Psoas muscle (tissue), 8 donors: ENCODE measurements around the gene FBXL7. TPM values are rescaled to one million over a fixed set of nuclear protein-coding genes. Genes with fewer than 3 reads are reported as not detected.

Experiments
- ATAC-seq, 4 donors: fragments of 200-7000 bp; cut with Tn5 transposase; one replicate each; pipeline ENCODE4 v1.9.1; 2020; ENCODE audit warnings: moderate library complexity in 3 of 4, mild to moderate bottlenecking in 2 of 4
- DNase-seq, 2 donors: peaks; one replicate each; pipeline ENCODE4 v3.0.0-alpha.2; 2020
- H3K27ac ChIP-seq: fragments of 200-600 bp; one replicate; pipeline ENCODE4 v1.8.0; 2022
- H3K27me3 ChIP-seq, 3 donors: fragments of 200-600 bp in 1 of 3; one replicate each; pipeline versions ENCODE4 v1.6.1 to v1.8.0; 2013 to 2022; ENCODE audit warnings: low read length in 2 of 3, mild to moderate bottlenecking in 2 of 3, moderate library complexity in 1 of 3; ENCODE audit not compliant: insufficient read depth in 3 of 3
- H3K36me3 ChIP-seq, 2 donors: fragments of 200-600 bp in 1 of 2; one replicate each; pipeline versions ENCODE4 v1.6.1 to v1.8.0; 2013 to 2022; ENCODE audit warnings: low read depth in 1 of 2, mild to moderate bottlenecking in 1 of 2, moderate library complexity in 1 of 2; ENCODE audit not compliant: insufficient read depth in 1 of 2
- H3K4me1 ChIP-seq: fragments of 200-600 bp; one replicate; pipeline ENCODE4 v1.8.0; 2022
- H3K4me3 ChIP-seq: fragments of 200-600 bp; one replicate; pipeline ENCODE4 v1.8.0; 2022; ENCODE audit warnings: mild to moderate bottlenecking
- H3K9me3 ChIP-seq: fragments of 200-600 bp; one replicate; pipeline ENCODE4 v1.8.0; 2022
- CTCF ChIP-seq: fragments of 200-600 bp; IDR thresholded peaks from one replicate; pipeline ENCODE4 v1.8.0; 2022; ENCODE audit warnings: antibody characterized with exemption
- WGBS, 3 donors: extraction: QIAGEN DNeasy Blood & Tissue Kit; methylation state at CpG; one replicate each; pipeline versions ENCODE4 v1.1.6 to v1.1.7; 2013; 5-methylcytosine and 5-hydroxymethylcytosine counted together
- intact Hi-C, 2 donors: fragments of 100-400 bp; cut with DNase I; formaldehyde crosslinking; loops; one replicate each; pipeline versions ENCODE4 v1.11.0 to v1.14.2; 2022
- polyA plus RNA-seq, 3 donors: library from polyadenylated mRNA; stranded (reverse); fragments of 200-250 nt; gene quantifications; one replicate each; pipeline ENCODE4 v1.2.3, GENCODE V29; 2013
- total RNA-seq, 4 donors: library from RNA; stranded (reverse); fragmentation: NEBNext Ultra II Directional in 2 of 4; extraction: Animal tissue kit (Norgen Biotek cat#: 25700) in 2 of 4; gene quantifications; one replicate each; pipeline versions ENCODE4 v1.2.1 to v1.2.4, GENCODE V29; 2021 to 2023
- donor health status: healthy with polysubstance abuse.
- donor health status: DM: no; HTN: no; CAD: no; lungs with moderate emphysema.
- donor health status: Bipolar disorder and iron deficiency.
- donor health status: healthy.
- donor health status: DM: yes; HTN: yes; CAD: no.
- donor health status: DM: no; HTN: no; CAD: no.
- donor health status: DM: no; HTN: no; CAD: no.
- donor health status: DM: yes; HTN: yes; CAD: no.

Gene FBXL7
- total and polyA plus RNA-seq, 7 donors, result 1.6 to 7.5 (median 2.6) TPM

GRCh38 chr5:15501091-15501791 is 1.3 kb downstream of the FBXL7 start:
- Histone ChIP-seq H3K27ac (peak overlapping the region; percentile 68), H3K27me3 (peaks cover 0 to 25% (median 4%) of the 10 kb centered on the region in 3 donors), H3K4me3 (peak overlapping the region; percentile 69), H3K4me1 (no peaks in the 10 kb centered on the region), H3K36me3 (no peaks in the 10 kb centered on the region), H3K9me3 (no peaks in the 10 kb centered on the region)
- ATAC-seq, result peak in 3 of 4 donors; percentile 53 to 74 (median 70)
- intact Hi-C loops, result no loop called here
- peak; percentile 51 to 55 for DNase-seq
- no peak for TF ChIP-seq CTCF
- 2 to 3% (median 3%) methylated on average over 15 of the region's 15 CpGs for WGBS, 3 donors

- H3K4me1 ChIP-seq, result no peaks in the 10 kb centered on the region
- no peaks in the 10 kb centered on the region for H3K9me3 ChIP-seq
- intact Hi-C loops, result no loop called here
- H3K36me3 ChIP-seq, result no peaks in the 10 kb centered on the region
- no peak for TF ChIP-seq CTCF
- no peak overlapping the region for H3K27ac ChIP-seq
- H3K4me3 ChIP-seq, result peak overlapping the region; percentile 69
- ATAC-seq, result no peak
- WGBS, 3 donors, result 14 to 33% (median 15%) methylated on average over 5 of the region's 5 CpGs
- no peak for DNase-seq
- peaks cover 0 to 25% (median 4%) of the 10 kb centered on the region in 3 donors for H3K27me3 ChIP-seq
Measured at GRCh38 chr5:15502208-15502607, 2.2 kb downstream of the FBXL7 start.

GRCh38 chr5:15506146-15506545 is 6.2 kb downstream of the FBXL7 start:
- intact Hi-C loops, result no loop called here
- 64 to 71% (median 68%) methylated on average over 5 of the region's 5 CpGs for WGBS, 3 donors
- no peak overlapping the region for H3K27ac ChIP-seq
- no peak overlapping the region for H3K4me3 ChIP-seq
- peaks cover 0 to 9% (median 0%) of the 10 kb centered on the region in 3 donors for H3K27me3 ChIP-seq
- ATAC-seq, result no peak
- no peaks in the 10 kb centered on the region for H3K9me3 ChIP-seq
- no peak for TF ChIP-seq CTCF
- H3K4me1 ChIP-seq, result no peaks in the 10 kb centered on the region
- H3K36me3 ChIP-seq, result no peaks in the 10 kb centered on the region
- no peak for DNase-seq

- Histone ChIP-seq H3K9me3 (no peaks in the 10 kb centered on the region), H3K4me1 (no peaks in the 10 kb centered on the region), H3K4me3 (no peak overlapping the region), H3K36me3 (no peaks in the 10 kb centered on the region), H3K27ac (no peak overlapping the region), H3K27me3 (peaks cover 0 to 5% (median 0%) of the 10 kb centered on the region in 3 donors)
- TF ChIP-seq CTCF, result no peak
- no peak for ATAC-seq
- WGBS, 3 donors, result 91 to 98% (median 92%) methylated on average over 3 of the region's 3 CpGs
- DNase-seq, result no peak
- intact Hi-C loops, result no loop called here
Measured at GRCh38 chr5:15506897-15507296, 6.9 kb downstream of the FBXL7 start.

- intact Hi-C loops, result no loop called here
- Histone ChIP-seq H3K4me3 (no peak overlapping the region), H3K4me1 (no peaks in the 10 kb centered on the region), H3K36me3 (no peaks in the 10 kb centered on the region), H3K27me3 (no peaks in the 10 kb centered on the region), H3K27ac (no peak overlapping the region), H3K9me3 (no peaks in the 10 kb centered on the region)
- no peak for ATAC-seq
- WGBS, 3 donors, result 35 to 78% (median 48%) methylated on average over 1 of the region's 1 CpG
- DNase-seq, result no peak
- no peak for TF ChIP-seq CTCF
Measured at GRCh38 chr5:15510092-15510491, 10.1 kb downstream of the FBXL7 start.
